HUES6 (cell line): Measurements from ENCODE around the gene HMGXB3.

Experiments used
- H3K27ac ChIP-seq: 2 replicates; pipeline ENCODE4 v1.7.0; 2013; ENCODE audit warnings: low read depth, mild to moderate bottlenecking, low read length, inconsistent platforms
- H3K27me3 ChIP-seq: 2 replicates; pipeline ENCODE4 v1.6.1; 2013; ENCODE audit warnings: low read length; ENCODE audit not compliant: control insufficient read depth, insufficient read depth
- H3K36me3 ChIP-seq: 2 replicates; pipeline ENCODE4 v1.6.1; 2013; ENCODE audit warnings: low read length; ENCODE audit not compliant: control insufficient read depth, insufficient read depth
- H3K4me1 ChIP-seq: 2 replicates; pipeline ENCODE4 v1.6.1; 2013; ENCODE audit warnings: low read length; ENCODE audit not compliant: control insufficient read depth, insufficient read depth
- H3K4me3 ChIP-seq: 2 replicates; pipeline ENCODE4 v1.5.1; 2013; ENCODE audit warnings: low read depth, low read length
- H3K9ac ChIP-seq: one replicate; pipeline ENCODE4 v1.6.1; 2013; ENCODE audit warnings: mild to moderate bottlenecking, low read length
- H3K9me3 ChIP-seq: 2 replicates; pipeline ENCODE4 v1.6.1; 2013; ENCODE audit warnings: low read depth, low read length; ENCODE audit not compliant: control insufficient read depth, insufficient read depth

Gene HMGXB3

GRCh38 chr5:150055326-150056074 is 55.0 kb downstream of the HMGXB3 start:
- Histone ChIP-seq H3K9me3 (no peaks in the 10 kb centered on the region), H3K27ac (no peak overlapping the region), H3K4me1 (peaks cover 10% of the 10 kb centered on the region), H3K9ac (no peak overlapping the region), H3K36me3 (peaks cover 52% of the 10 kb centered on the region), H3K27me3 (no peaks in the 10 kb centered on the region), H3K4me3 (no peak overlapping the region)

GRCh38 chr5:150056075-150056443 is 55.5 kb downstream of the HMGXB3 start:
- Histone ChIP-seq H3K9ac (no peak overlapping the region), H3K27me3 (no peaks in the 10 kb centered on the region), H3K4me3 (no peak overlapping the region), H3K9me3 (no peaks in the 10 kb centered on the region), H3K36me3 (peaks cover 46% of the 10 kb centered on the region), H3K27ac (no peak overlapping the region), H3K4me1 (peaks cover 10% of the 10 kb centered on the region)

GRCh38 chr5:150057052-150057451 is 56.5 kb downstream of the HMGXB3 start:
- H3K4me3 ChIP-seq = no peak overlapping the region
- no peaks in the 10 kb centered on the region for H3K27me3 ChIP-seq
- no peak overlapping the region for H3K27ac ChIP-seq
- H3K9ac ChIP-seq = no peak overlapping the region
- H3K4me1 ChIP-seq = peaks cover 10% of the 10 kb centered on the region
- no peaks in the 10 kb centered on the region for H3K9me3 ChIP-seq
- peaks cover 36% of the 10 kb centered on the region for H3K36me3 ChIP-seq

GRCh38 chr5:150057511-150057910 is 57.0 kb downstream of the HMGXB3 start:
- Histone ChIP-seq H3K36me3 (peaks cover 32% of the 10 kb centered on the region), H3K27ac (no peak overlapping the region), H3K4me3 (no peak overlapping the region), H3K4me1 (peaks cover 10% of the 10 kb centered on the region), H3K9ac (no peak overlapping the region), H3K9me3 (no peaks in the 10 kb centered on the region), H3K27me3 (no peaks in the 10 kb centered on the region)

GRCh38 chr5:150057996-150058395 is 57.5 kb downstream of the HMGXB3 start:
- Histone ChIP-seq H3K27ac (no peak overlapping the region), H3K9ac (no peak overlapping the region), H3K9me3 (no peaks in the 10 kb centered on the region), H3K36me3 (peaks cover 27% of the 10 kb centered on the region), H3K4me1 (peaks cover 10% of the 10 kb centered on the region), H3K27me3 (no peaks in the 10 kb centered on the region), H3K4me3 (no peak overlapping the region)

GRCh38 chr5:150058480-150059126 is 58.1 kb downstream of the HMGXB3 start:
- Histone ChIP-seq H3K4me1 (peaks cover 10% of the 10 kb centered on the region), H3K4me3 (no peak overlapping the region), H3K9ac (no peak overlapping the region), H3K9me3 (no peaks in the 10 kb centered on the region), H3K27ac (no peak overlapping the region), H3K36me3 (peaks cover 21% of the 10 kb centered on the region), H3K27me3 (no peaks in the 10 kb centered on the region)

- H3K27ac ChIP-seq = no peak overlapping the region
- no peak overlapping the region for H3K9ac ChIP-seq
- peaks cover 10% of the 10 kb centered on the region; the same call in 1 of the 2 replicates for H3K36me3 ChIP-seq
- H3K4me1 ChIP-seq = peaks cover 10% of the 10 kb centered on the region
- no peak overlapping the region for H3K4me3 ChIP-seq
- H3K9me3 ChIP-seq = no peaks in the 10 kb centered on the region
- H3K27me3 ChIP-seq = no peaks in the 10 kb centered on the region
Observed at GRCh38 chr5:150059623-150060022, 59.1 kb downstream of the HMGXB3 start.

- Histone ChIP-seq H3K36me3 (peaks cover 3% of the 10 kb centered on the region; the same call in 1 of the 2 replicates), H3K27ac (no peak overlapping the region), H3K4me1 (peaks cover 13% of the 10 kb centered on the region), H3K27me3 (no peaks in the 10 kb centered on the region), H3K9ac (no peak overlapping the region), H3K4me3 (no peak overlapping the region), H3K9me3 (no peaks in the 10 kb centered on the region)
Observed at GRCh38 chr5:150060471-150060870, 59.9 kb downstream of the HMGXB3 start.

- no peaks in the 10 kb centered on the region for H3K27me3 ChIP-seq
- H3K27ac ChIP-seq = no peak overlapping the region
- no peak overlapping the region for H3K9ac ChIP-seq
- peaks cover 15% of the 10 kb centered on the region for H3K4me1 ChIP-seq
- no peak overlapping the region for H3K4me3 ChIP-seq
- H3K36me3 ChIP-seq = no peaks in the 10 kb centered on the region
- H3K9me3 ChIP-seq = no peaks in the 10 kb centered on the region
Observed at GRCh38 chr5:150061538-150061995, 61.0 kb downstream of the HMGXB3 start.

- Histone ChIP-seq H3K27ac (no peak overlapping the region), H3K9me3 (no peaks in the 10 kb centered on the region), H3K9ac (no peak overlapping the region), H3K4me1 (peaks cover 14% of the 10 kb centered on the region), H3K36me3 (no peaks in the 10 kb centered on the region), H3K4me3 (no peak overlapping the region), H3K27me3 (no peaks in the 10 kb centered on the region; the same call in 1 of the 2 replicates)
Observed at GRCh38 chr5:150062216-150062922, 61.8 kb downstream of the HMGXB3 start.

GRCh38 chr5:150063638-150064037 is 63.1 kb downstream of the HMGXB3 start:
- no peaks in the 10 kb centered on the region for H3K9me3 ChIP-seq
- no peak overlapping the region for H3K9ac ChIP-seq
- no peak overlapping the region for H3K4me3 ChIP-seq
- H3K4me1 ChIP-seq = peaks cover 4% of the 10 kb centered on the region; the same call in 1 of the 2 replicates
- no peaks in the 10 kb centered on the region; the same call in 1 of the 2 replicates for H3K27me3 ChIP-seq
- no peak overlapping the region for H3K27ac ChIP-seq
- H3K36me3 ChIP-seq = no peaks in the 10 kb centered on the region
